HG02798 (cell line): ENCODE results near the gene C16orf92.

Source experiments
- ATAC-seq: cut with Tn5 transposase; IDR thresholded peaks from one replicate; pipeline ENCODE4 v1.9.1; 2021; ENCODE audit warnings: mild to moderate bottlenecking; ENCODE audit not compliant: unreplicated experiment, poor library complexity

C16orf92 gene

DNA sequence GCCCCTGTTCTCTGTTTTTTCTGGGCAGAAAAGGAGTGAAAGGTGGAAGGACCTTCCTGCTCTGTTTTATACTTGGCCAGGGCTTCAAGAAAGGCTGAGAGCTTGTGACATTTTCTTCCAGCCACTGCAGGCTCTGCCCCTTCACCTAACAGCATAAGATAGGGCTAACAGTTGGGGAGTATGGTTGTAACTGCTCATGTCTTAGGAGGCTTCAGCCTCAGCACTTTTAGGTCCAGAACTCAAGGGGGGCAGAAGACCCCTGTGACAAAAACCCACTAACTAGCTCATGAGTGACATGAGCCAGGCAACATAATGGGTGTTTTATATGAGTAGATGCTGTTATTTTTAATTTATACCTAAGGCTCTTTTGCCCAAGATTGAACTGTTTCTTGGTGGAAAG is 47.5 kb downstream of the C16orf92 start:
- ATAC-seq: no peak
